SK-N-MC (cell line): Measurements from ENCODE around the gene MAST2.

ENCODE experiments used
- EZH2 ChIP-seq: fragments of 200-600 bp; sonication (generic); IDR thresholded peaks from one replicate; pipeline ENCODE4 v1.6.1; 2017; ENCODE audit warnings: antibody characterized with exemption
- POLR2AphosphoS5 ChIP-seq: IDR thresholded peaks from 2 replicates; pipeline ENCODE4 v1.6.1; 2012; ENCODE audit warnings: mild to moderate bottlenecking, low read depth, low read length, borderline replicate concordance

- no peak for TF ChIP-seq POLR2AphosphoS5
- no peak for TF ChIP-seq EZH2
Measured at GRCh38 chr1:45894331-45894730, 90.9 kb downstream of the MAST2 start.
